Measurements from ENCODE around the gene FOXP1.

The FOXP1 gene

GRCh38 chr3:71393745-71394144 lies 189.8 kb downstream of the FOXP1 start:
- DNase-seq = no peak

- no peak for DNase-seq
These were observed 190.4 kb downstream of the FOXP1 start for GRCh38 chr3:71393093-71393492.

GRCh38 chr3:71392251-71392650 lies 191.3 kb downstream of the FOXP1 start:
- DNase-seq = no peak

- no peak for DNase-seq
These were observed 192.2 kb downstream of the FOXP1 start for GRCh38 chr3:71391361-71391760.

GRCh38 chr3:71389911-71390573 lies 193.5 kb downstream of the FOXP1 start:
- no peak for DNase-seq

GRCh38 chr3:71389191-71389590 lies 194.3 kb downstream of the FOXP1 start:
- no peak for DNase-seq

GRCh38 chr3:71388535-71389120 lies 194.9 kb downstream of the FOXP1 start:
- DNase-seq = no peak

GRCh38 chr3:71387586-71387985 lies 195.9 kb downstream of the FOXP1 start:
- no peak for DNase-seq

GRCh38 chr3:71384837-71385716 lies 198.5 kb downstream of the FOXP1 start:
- no peak for DNase-seq

- no peak for DNase-seq
These were observed 199.1 kb downstream of the FOXP1 start for GRCh38 chr3:71384388-71384787.

- DNase-seq = no peak
These were observed 203.4 kb downstream of the FOXP1 start for GRCh38 chr3:71380096-71380495.

- no peak for DNase-seq
These were observed 205.0 kb downstream of the FOXP1 start for GRCh38 chr3:71378509-71378908.

GRCh38 chr3:71376911-71377310 lies 206.6 kb downstream of the FOXP1 start:
- no peak for DNase-seq

GRCh38 chr3:71376503-71376902 lies 207.0 kb downstream of the FOXP1 start:
- DNase-seq = no peak

GRCh38 chr3:71374582-71374981 lies 208.9 kb downstream of the FOXP1 start:
- no peak for DNase-seq

- DNase-seq = no peak
These were observed 210.5 kb downstream of the FOXP1 start for GRCh38 chr3:71372911-71373637.

GRCh38 chr3:71372241-71372768 lies 211.2 kb downstream of the FOXP1 start:
- no peak for DNase-seq

GRCh38 chr3:71371282-71371681 lies 212.2 kb downstream of the FOXP1 start:
- no peak for DNase-seq

- DNase-seq = no peak
These were observed 213.1 kb downstream of the FOXP1 start for GRCh38 chr3:71370467-71370866.

- no peak for DNase-seq
These were observed 213.7 kb downstream of the FOXP1 start for GRCh38 chr3:71369701-71370391.

- DNase-seq = no peak
These were observed 216.4 kb downstream of the FOXP1 start for GRCh38 chr3:71366988-71367604.

GRCh38 chr3:71361334-71361890 lies 222.1 kb downstream of the FOXP1 start:
- no peak for DNase-seq

Measured in NCI-H526 treated with DMSO at 0.1 percent for 48 hours (cell line).